Subcutaneous adipose tissue (tissue), 4 donors: ENCODE results near the gene IFIT1. TPM values are rescaled to one million over a fixed set of nuclear protein-coding genes. Genes with fewer than 3 reads are reported as not detected.

Experiments
- CTCF ChIP-seq: fragments of 450-650 bp; IDR thresholded peaks from one replicate; pipeline ENCODE4 v1.5.1; 2016; ENCODE audit warnings: low read depth, mild to moderate bottlenecking, control low read depth, antibody characterized with exemption, moderate library complexity
- total RNA-seq, 4 donors: library from RNA; depleted of rRNA; stranded (reverse); fragments of >200 nt; gene quantifications; one replicate each; pipeline ENCODE4 v1.1.0, GENCODE V29; 2016

Gene IFIT1
- total RNA-seq, 4 donors from 2014 or later, result 4.7 to 25.1 (median 19.6) TPM

- TF ChIP-seq CTCF, result no peak
These were observed 1.5 kb downstream of the IFIT1 start for GRCh38 chr10:89393898-89394297.

- no peak for TF ChIP-seq CTCF
These were observed 2.7 kb downstream of the IFIT1 start for GRCh38 chr10:89395141-89395540.

- no peak for TF ChIP-seq CTCF
These were observed 5.8 kb downstream of the IFIT1 start for GRCh38 chr10:89398003-89398749.

DNA sequence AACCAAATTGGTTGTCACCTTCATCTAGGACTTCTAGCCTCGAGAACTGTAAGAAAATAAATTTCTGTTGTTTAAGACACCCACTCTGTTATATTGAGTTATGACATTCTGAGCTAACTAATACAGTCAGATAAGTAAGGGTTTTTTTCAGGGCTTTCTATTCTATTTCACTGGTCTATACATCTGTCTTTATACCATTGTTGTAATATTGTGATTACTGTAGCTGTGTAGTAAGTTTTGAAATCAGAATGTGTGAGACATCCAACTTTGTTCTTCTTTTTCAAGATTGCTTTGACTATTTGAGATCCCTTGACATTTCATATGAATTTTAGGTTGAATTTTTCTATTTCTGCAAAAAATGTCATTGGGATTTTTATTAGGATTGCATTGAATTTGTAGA, 7.5 kb downstream of the IFIT1 start:
- TF ChIP-seq CTCF, result no peak

- TF ChIP-seq CTCF, result no peak
These were observed 10.6 kb downstream of the IFIT1 start for GRCh38 chr10:89403043-89403442.

DNA sequence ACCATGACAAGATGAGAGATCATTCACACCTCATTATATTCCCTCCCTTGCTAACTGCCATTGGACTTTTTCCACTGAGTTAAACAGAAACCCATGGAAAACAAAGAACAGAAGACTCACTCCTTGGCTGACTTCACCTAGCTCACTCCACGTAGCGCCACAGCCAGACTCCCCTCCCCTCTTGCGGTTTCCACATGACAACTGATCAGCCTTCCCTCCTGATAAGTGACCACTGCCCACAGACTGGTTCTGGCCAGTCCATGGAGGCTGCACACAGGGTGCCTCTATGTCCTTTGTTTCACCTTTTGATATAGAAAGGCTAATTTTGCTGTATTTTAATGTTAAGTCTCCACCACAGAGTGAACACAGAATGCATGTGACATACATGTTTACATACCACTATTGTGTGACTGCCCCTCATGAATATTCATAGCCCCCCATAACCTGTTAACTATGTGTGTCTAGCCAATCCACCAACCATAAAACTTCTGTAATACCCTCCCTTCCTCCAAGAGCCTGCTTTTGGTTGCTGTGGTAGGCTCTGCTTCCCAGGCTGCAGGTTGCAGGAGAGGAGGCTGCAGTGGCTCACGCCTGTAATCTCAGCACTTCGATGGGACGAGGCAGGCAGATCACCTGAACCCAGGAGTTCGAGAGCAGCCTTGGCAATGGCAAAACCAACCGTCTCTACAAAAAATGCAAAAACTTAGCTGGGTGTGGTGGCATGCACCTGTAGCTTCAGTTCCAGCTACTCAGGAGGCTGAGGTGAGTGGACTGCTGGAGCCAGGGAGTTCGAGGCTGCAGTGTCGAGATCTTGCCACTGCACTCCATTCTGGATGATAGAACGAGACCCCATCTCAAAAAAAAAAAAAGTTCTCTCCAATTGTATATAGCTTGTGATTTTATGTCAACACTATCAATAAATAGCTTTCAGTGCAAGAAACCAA, 12.0 kb downstream of the IFIT1 start:
- no peak for TF ChIP-seq CTCF

GRCh38 chr10:89413398-89413912, 21.0 kb downstream of the IFIT1 start:
- no peak for TF ChIP-seq CTCF
